ENCODE data around the gene GSTT4. TPM values are rescaled to one million over a fixed set of nuclear protein-coding genes. Genes with fewer than 3 reads are reported as not detected.
"Not testable (repeated sequence)": the region's sequence is repeated elsewhere in the genome, so short reads cannot be mapped to it uniquely, and the experiment has no call there.

Gene GSTT4
- total RNA-seq, 4 donors from 2014 or later = not detected

DNA sequence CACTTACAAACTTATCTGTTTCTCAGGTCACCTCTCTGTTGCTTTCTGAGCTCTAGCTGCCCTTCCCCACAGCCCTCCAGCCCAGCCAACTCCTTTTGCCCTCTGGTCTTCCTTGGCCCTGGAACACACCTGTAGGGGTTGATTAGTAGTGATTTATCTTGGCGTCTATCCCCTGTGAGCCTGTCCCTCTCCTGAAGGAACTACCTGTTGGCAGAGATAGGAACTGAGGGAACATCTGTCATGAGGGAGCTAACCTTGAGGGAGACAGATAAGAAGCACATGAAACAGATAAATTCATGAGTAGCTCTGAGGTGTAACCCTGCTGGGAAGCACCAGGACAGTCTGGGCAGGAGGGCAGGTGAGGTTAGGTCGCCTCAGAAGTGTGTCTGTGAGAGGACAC lies 44.7 kb upstream of the GSTT4 start:
- Histone ChIP-seq H3K4me1 (no peaks in the 10 kb centered on the region), H3K27me3 (no peaks in the 10 kb centered on the region), H3K4me3 (no peak overlapping the region), H3K9me3 (no peaks in the 10 kb centered on the region), H3K36me3 (no peaks in the 10 kb centered on the region), H3K27ac (no peak overlapping the region)
- TF ChIP-seq POLR2A (IDR thresholded peaks at IDR 0.05) (no peak), CTCF (IDR thresholded peaks at IDR 0.05) (no peak)
- no peak for DNase-seq
- intact Hi-C loops (cut with DNase I; ENCODE audit: low total_unique reads) = no loop called here

GRCh38 chr22:24049211-24049610 lies 44.0 kb upstream of the GSTT4 start:
- Histone ChIP-seq H3K9me3 (no peaks in the 10 kb centered on the region), H3K4me3 (no peak overlapping the region), H3K27me3 (no peaks in the 10 kb centered on the region), H3K4me1 (no peaks in the 10 kb centered on the region), H3K27ac (no peak overlapping the region), H3K36me3 (no peaks in the 10 kb centered on the region)
- DNase-seq = no peak
- intact Hi-C loops (cut with DNase I; ENCODE audit: low total_unique reads) = no loop called here
- TF ChIP-seq POLR2A (IDR thresholded peaks at IDR 0.05) (no peak), CTCF (IDR thresholded peaks at IDR 0.05) (no peak)

DNA sequence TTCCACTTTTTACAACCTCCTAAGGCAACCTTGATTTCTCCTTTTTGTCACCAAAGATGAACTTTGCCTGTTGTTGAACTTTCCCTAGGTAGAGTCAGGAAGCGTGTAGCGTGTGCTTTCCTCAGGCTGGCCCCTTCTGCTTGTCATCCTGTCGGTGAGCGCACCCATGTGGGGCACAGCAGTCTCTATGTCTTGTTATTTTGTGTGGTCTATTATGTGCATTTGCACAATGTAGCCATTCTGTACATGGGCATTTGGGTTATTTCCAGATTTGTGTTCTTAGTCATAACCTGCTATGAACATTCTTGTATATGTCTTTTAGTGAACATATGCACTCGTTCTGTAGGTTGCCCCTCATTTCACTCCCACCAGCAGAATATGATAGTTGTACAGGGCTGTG lies 40.8 kb upstream of the GSTT4 start:
- Histone ChIP-seq H3K4me3 (no peak overlapping the region), H3K27ac (no peak overlapping the region), H3K27me3 (no peaks in the 10 kb centered on the region), H3K9me3 (no peaks in the 10 kb centered on the region), H3K36me3 (no peaks in the 10 kb centered on the region), H3K4me1 (no peaks in the 10 kb centered on the region)
- TF ChIP-seq CTCF (IDR thresholded peaks at IDR 0.05) (no peak), POLR2A (IDR thresholded peaks at IDR 0.05) (no peak)
- intact Hi-C loops (cut with DNase I; ENCODE audit: low total_unique reads) = no loop called here
- DNase-seq = no peak

GRCh38 chr22:24043958-24044357 lies 38.7 kb upstream of the GSTT4 start:
- DNase-seq = no peak
- TF ChIP-seq CTCF (IDR thresholded peaks at IDR 0.05) = no peak
- no peak for TF ChIP-seq POLR2A (IDR thresholded peaks at IDR 0.05)
- intact Hi-C loops (cut with DNase I; ENCODE audit: low total_unique reads) = no loop called here
- Histone ChIP-seq H3K27ac (no peak overlapping the region), H3K4me1 (no peaks in the 10 kb centered on the region), H3K36me3 (no peaks in the 10 kb centered on the region), H3K9me3 (no peaks in the 10 kb centered on the region), H3K4me3 (no peak overlapping the region), H3K27me3 (no peaks in the 10 kb centered on the region)

GRCh38 chr22:24043465-24043864 lies 38.2 kb upstream of the GSTT4 start:
- H3K27me3 ChIP-seq; H3K9me3 ChIP-seq; H3K4me3 ChIP-seq; H3K27ac ChIP-seq; intact Hi-C loops (cut with DNase I; ENCODE audit: low total_unique reads); H3K36me3 ChIP-seq; DNase-seq; H3K4me1 ChIP-seq: not testable (repeated sequence)

DNA sequence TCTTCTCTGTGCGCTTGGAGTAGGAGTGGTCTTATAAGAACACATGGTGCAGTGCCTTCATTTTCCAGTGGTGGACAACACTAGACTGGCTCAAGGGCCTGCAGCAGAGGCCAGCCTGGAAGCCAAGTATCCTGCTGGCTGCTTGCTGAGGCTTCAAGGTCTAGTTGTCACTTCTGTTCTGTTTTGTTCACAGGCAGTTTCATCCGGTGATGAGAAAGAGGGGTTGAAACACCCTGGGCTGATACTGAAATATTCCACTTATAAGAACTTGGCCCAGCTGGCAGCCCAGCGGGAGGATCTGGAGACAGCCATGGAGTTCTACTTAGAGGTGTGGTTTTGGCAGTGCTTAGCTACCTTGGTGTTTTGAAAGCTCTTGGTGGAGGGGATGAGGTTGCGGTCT lies 35.7 kb upstream of the GSTT4 start:
- Histone ChIP-seq H3K9me3 (no peaks in the 10 kb centered on the region), H3K4me1 (no peaks in the 10 kb centered on the region), H3K4me3 (no peak overlapping the region), H3K27me3 (no peaks in the 10 kb centered on the region), H3K36me3 (no peaks in the 10 kb centered on the region), H3K27ac (no peak overlapping the region)
- DNase-seq = no peak
- intact Hi-C loops (cut with DNase I; ENCODE audit: low total_unique reads) = no loop called here
- TF ChIP-seq POLR2A (IDR thresholded peaks at IDR 0.05) = no peak
- no peak for TF ChIP-seq CTCF (IDR thresholded peaks at IDR 0.05)

Data from uterus (tissue), 4 donors.